Lung (tissue), 12 donors: ENCODE results near the gene C2orf74. TPM values are rescaled to one million over a fixed set of nuclear protein-coding genes. Genes with fewer than 3 reads are reported as not detected.

ENCODE experiments used
- ATAC-seq: fragments of 200-7000 bp; cut with Tn5 transposase; one replicate; pipeline ENCODE4 v1.9.1; 2020; ENCODE audit warnings: moderate number of reproducible peaks; ENCODE audit not compliant: insufficient read depth, low FRiP score
- DNase-seq, 3 donors: peaks; one replicate each; pipeline ENCODE4 v3.0.0-alpha.2; 2013 to 2017
- H3K27ac ChIP-seq, 2 donors: one replicate each; pipeline ENCODE4 v1.5.1; 2013; ENCODE audit warnings: mild to moderate bottlenecking in 2 of 2, moderate library complexity in 2 of 2, control low read depth in 1 of 2, inconsistent platforms in 1 of 2, low read depth in 1 of 2, low read length in 1 of 2
- H3K27me3 ChIP-seq, 3 donors: one replicate each; pipeline ENCODE4 v1.5.1; 2013; ENCODE audit warnings: low read length in 2 of 3; ENCODE audit not compliant: control insufficient read depth in 3 of 3, insufficient read depth in 3 of 3
- H3K36me3 ChIP-seq, 4 donors: one replicate each; pipeline ENCODE4 v1.5.1; 2013; ENCODE audit warnings: low read length in 4 of 4, mild to moderate bottlenecking in 1 of 4, moderate library complexity in 1 of 4; ENCODE audit not compliant: control insufficient read depth in 4 of 4, insufficient read depth in 4 of 4
- H3K4me1 ChIP-seq, 5 donors: one replicate each; pipeline ENCODE4 v1.5.1; 2013; ENCODE audit warnings: low read length in 5 of 5, mild to moderate bottlenecking in 2 of 5, moderate library complexity in 1 of 5; ENCODE audit not compliant: control insufficient read depth in 5 of 5, insufficient read depth in 5 of 5
- H3K4me3 ChIP-seq: one replicate; pipeline ENCODE4 v1.5.1; 2013; ENCODE audit warnings: mild to moderate bottlenecking, control low read depth, moderate library complexity
- H3K9ac ChIP-seq, 2 donors: one replicate each; pipeline ENCODE4 v1.5.1; 2013; ENCODE audit warnings: low read length in 2 of 2, control low read depth in 1 of 2; ENCODE audit not compliant: insufficient read depth in 1 of 2
- H3K9me3 ChIP-seq, 4 donors: one replicate each; pipeline ENCODE4 v1.5.1; 2013; ENCODE audit warnings: low read length in 3 of 4, mild to moderate bottlenecking in 1 of 4, moderate library complexity in 1 of 4; ENCODE audit not compliant: control insufficient read depth in 4 of 4, insufficient read depth in 3 of 4
- WGBS, 2 donors: extraction: QIAGEN DNeasy Blood & Tissue Kit; methylation state at CpG; one replicate each; pipeline ENCODE4 v1.1.7; 2013; 5-methylcytosine and 5-hydroxymethylcytosine counted together
- polyA plus RNA-seq, 2 donors: library from polyadenylated mRNA; stranded (reverse); fragments of 200-250 nt; gene quantifications; one replicate each; pipeline ENCODE4 v1.2.1, GENCODE V29; 2013
- total RNA-seq, 2 donors: library from RNA; depleted of rRNA in 1 of 2; stranded (reverse); fragments of >200 nt in 1 of 2; gene quantifications; one replicate each; pipeline ENCODE4 v1.2.1, GENCODE V29; 2014 to 2021
- TF ChIP-seq, protein P1 (sequence below): IDR thresholded peaks from 2 replicates; pipeline ENCODE4 v1.5.1; 2012; ENCODE audit warnings: mild to moderate bottlenecking; ENCODE audit errors: control extremely low read depth, extremely low read depth
- donor health status: control.
- donor health status: control.
- donor health status: Bipolar disorder and iron deficiency.
- donor health status: healthy.
- donor health status: DM: yes; HTN: yes; CAD: no.

The C2orf74 gene
- total and polyA plus RNA-seq, 4 donors, result 10.6 to 18.3 (median 14.2) TPM

DNA sequence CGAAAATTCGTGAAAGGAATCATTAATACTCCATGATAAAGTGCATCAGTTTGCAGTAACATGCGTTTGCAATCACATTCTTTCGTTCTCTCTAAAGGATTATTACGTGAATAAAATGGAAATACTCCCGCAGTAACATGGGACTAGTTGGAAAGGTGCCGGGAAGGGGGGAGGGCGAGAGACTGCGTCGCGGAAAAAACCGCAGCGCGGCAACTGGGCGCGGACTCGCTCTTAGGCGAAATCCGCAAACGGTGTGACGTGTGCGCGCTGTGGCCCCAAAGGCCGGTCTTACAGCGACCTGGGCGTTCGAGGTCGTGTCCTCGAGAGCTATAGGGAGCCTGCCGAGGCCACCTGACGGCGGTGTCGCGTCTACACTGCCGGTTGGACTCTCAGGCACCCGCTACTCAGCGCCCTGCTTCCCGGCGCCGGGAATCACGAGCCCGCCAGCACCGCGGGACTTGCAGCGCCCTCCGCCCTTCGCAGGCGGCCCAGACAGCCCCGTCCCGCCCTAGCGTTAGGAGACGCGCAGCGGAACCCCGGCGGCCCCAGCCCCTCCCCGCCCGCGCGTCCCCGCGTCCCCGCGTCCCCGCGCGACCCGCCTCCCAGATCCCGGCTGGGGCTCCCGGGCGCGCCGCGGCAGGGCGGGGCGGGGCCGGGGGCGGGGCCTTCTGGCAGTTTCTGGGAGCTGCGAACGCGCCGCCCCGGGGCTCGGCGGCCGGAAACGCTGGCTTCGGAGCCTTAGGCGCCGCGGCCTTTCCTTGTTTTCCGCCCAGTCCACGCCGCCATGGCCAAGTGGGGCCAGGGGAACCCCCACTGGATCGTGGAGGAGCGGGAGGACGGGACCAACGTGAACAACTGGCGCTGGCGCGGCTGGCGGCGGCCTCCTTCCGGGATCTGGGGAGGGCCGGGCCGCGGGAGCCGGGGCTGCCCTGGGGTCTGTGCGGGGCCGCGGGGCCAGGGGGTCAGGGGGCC, 15.1 kb downstream of the C2orf74 start:
- peak overlapping the region; percentile 97 to 99 for H3K27ac ChIP-seq
- peak; percentile 97 for ATAC-seq
- H3K4me3 ChIP-seq, result peak overlapping the region; percentile 64
- peaks cover 13 to 45% (median 24%) of the 10 kb centered on the region in 5 donors for H3K4me1 ChIP-seq
- peak; percentile 96 to 97 (median 97) for DNase-seq
- no peaks in the 10 kb centered on the region for H3K9me3 ChIP-seq
- WGBS, 2 donors, result 1% methylated on average over 82 to 111 of the region's 111 CpGs
- H3K9ac ChIP-seq, result peak overlapping the region; percentile 65 to 90
- peaks cover 2 to 12% (median 10%) of the 10 kb centered on the region in 4 donors for H3K36me3 ChIP-seq
- H3K27me3 ChIP-seq, result no peaks in the 10 kb centered on the region
- TF ChIP-seq, protein P1, sequence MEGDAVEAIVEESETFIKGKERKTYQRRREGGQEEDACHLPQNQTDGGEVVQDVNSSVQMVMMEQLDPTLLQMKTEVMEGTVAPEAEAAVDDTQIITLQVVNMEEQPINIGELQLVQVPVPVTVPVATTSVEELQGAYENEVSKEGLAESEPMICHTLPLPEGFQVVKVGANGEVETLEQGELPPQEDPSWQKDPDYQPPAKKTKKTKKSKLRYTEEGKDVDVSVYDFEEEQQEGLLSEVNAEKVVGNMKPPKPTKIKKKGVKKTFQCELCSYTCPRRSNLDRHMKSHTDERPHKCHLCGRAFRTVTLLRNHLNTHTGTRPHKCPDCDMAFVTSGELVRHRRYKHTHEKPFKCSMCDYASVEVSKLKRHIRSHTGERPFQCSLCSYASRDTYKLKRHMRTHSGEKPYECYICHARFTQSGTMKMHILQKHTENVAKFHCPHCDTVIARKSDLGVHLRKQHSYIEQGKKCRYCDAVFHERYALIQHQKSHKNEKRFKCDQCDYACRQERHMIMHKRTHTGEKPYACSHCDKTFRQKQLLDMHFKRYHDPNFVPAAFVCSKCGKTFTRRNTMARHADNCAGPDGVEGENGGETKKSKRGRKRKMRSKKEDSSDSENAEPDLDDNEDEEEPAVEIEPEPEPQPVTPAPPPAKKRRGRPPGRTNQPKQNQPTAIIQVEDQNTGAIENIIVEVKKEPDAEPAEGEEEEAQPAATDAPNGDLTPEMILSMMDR, result no peak

DNA sequence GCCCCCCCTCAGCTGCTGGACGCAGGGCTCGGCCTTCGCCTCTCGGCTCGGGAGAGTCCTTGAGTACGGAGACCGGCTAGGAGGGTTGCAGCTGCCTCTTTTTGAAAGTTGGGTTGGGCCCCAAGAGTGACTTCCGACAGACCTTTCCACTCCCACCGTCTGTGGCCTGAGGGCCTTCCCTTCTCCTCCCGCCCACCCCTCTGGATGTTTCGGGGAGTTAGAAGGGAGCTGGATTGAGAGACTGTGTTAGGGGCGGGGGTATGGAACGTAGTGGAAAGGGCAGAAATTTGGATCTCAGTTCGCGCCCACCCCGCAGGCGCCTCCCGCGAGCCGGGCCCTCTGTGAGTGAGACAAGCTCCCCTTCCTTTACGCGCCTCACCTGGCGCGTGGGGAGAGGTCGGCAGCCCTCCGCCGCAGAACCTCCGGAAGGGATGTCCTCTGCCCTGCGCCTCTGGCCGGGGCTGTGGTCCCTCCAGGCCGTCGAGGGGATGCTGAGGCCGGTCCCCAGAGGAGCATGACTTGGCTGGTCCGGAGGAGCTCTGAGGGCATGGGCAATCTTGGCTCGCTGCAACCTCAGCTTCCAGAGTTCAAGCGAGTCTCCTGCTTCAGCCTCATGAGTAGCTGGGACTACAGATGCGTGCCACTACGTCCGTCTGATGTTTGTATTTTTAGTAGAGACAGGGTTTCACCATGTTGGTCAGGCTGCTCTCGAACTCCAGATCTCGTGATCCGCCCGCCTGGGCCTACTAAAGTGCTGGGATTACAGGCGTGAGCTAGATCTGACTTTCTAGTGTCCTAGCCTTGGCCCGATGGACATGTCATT, 15.9 kb downstream of the C2orf74 start:
- 16 to 24% methylated on average over 38 to 45 of the region's 45 CpGs for WGBS, 2 donors
- H3K9me3 ChIP-seq, result no peaks in the 10 kb centered on the region
- peaks cover 8 to 19% (median 15%) of the 10 kb centered on the region in 4 donors for H3K36me3 ChIP-seq
- peak overlapping the region; percentile 64 for H3K4me3 ChIP-seq
- H3K9ac ChIP-seq, result peak overlapping the region; percentile 24 to 88
- no peaks in the 10 kb centered on the region for H3K27me3 ChIP-seq
- peak overlapping the region; percentile 97 to 99 for H3K27ac ChIP-seq
- ATAC-seq, result no peak
- H3K4me1 ChIP-seq, result peaks cover 16 to 45% (median 24%) of the 10 kb centered on the region in 5 donors
- DNase-seq, result peak in 2 of 3 donors; percentile 57 to 58
- TF ChIP-seq, protein P1, result no peak

DNA sequence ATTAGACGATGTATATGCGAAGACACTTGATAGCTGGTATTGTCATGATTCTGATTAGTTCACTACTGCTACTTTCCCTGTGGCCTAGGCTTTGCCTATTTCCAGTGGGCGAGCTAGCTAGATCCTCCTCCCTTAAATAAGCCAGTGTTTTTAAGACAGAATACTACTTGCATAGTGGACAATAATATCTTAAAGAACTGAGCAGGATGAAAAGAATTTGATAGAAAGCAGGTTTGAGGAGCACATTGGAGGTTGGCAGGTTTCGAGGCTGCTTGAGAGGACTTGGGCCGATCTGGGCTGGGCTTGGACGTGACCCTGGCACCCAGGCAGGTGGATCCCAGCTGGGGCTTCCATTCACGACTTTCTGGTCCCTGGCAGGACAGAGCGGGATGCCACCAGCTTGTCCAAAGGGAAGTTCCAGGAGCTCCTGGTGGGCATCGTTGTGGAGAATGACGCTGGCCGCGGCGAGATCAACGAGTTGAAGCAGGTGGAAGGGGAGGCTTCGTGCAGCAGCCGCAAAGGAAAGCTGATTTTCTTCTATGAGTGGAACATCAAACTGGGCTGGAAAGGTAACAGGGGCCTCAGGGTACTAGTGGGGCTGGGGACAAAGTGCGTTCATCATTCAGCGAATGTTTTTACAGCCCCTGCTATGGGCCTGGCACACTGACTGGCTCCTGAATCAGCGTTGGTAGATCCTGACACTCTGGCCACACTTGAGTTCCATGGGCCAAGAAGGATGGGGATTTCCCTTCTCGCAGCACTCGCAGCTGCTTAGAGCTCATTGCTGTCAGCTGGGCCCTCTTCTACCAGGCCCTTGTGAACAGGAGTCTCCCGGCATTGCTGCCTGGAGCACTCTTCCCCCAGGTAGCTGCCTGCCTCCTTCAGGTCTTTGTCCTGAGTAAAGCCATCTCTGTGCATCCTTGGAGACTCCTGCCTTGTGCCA, 16.9 kb downstream of the C2orf74 start:
- Histone ChIP-seq H3K27ac (peak overlapping the region; percentile 74 to 99), H3K4me3 (no peak overlapping the region), H3K36me3 (peaks cover 16 to 28% (median 20%) of the 10 kb centered on the region in 4 donors), H3K4me1 (peaks cover 16 to 45% (median 24%) of the 10 kb centered on the region in 5 donors), H3K9ac (no peak overlapping the region), H3K27me3 (no peaks in the 10 kb centered on the region), H3K9me3 (no peaks in the 10 kb centered on the region)
- DNase-seq (no peak), ATAC-seq (no peak)
- 84 to 90% methylated on average over 22 of the region's 22 CpGs for WGBS, 2 donors
- TF ChIP-seq, protein P1, result no peak
